Measurements from ENCODE around the gene ALDH1A3.

GRCh38 chr15:100913961-100914360 lies 34.3 kb downstream of the ALDH1A3 start:
- TF ChIP-seq, protein P1, sequence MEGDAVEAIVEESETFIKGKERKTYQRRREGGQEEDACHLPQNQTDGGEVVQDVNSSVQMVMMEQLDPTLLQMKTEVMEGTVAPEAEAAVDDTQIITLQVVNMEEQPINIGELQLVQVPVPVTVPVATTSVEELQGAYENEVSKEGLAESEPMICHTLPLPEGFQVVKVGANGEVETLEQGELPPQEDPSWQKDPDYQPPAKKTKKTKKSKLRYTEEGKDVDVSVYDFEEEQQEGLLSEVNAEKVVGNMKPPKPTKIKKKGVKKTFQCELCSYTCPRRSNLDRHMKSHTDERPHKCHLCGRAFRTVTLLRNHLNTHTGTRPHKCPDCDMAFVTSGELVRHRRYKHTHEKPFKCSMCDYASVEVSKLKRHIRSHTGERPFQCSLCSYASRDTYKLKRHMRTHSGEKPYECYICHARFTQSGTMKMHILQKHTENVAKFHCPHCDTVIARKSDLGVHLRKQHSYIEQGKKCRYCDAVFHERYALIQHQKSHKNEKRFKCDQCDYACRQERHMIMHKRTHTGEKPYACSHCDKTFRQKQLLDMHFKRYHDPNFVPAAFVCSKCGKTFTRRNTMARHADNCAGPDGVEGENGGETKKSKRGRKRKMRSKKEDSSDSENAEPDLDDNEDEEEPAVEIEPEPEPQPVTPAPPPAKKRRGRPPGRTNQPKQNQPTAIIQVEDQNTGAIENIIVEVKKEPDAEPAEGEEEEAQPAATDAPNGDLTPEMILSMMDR (IDR thresholded peaks at IDR 0.05) = no peak
- no peak for TF ChIP-seq POLR2A (IDR thresholded peaks at IDR 0.05)

Measured in thyroid gland (tissue), 4 donors.